Activated CD8-positive, alpha-beta memory T cell treated with anti-CD3 and anti-CD28 coated beads for 1 hour (primary cell): Measurements from ENCODE around the gene GAPDHS.

Source experiments
- DNase-seq, 2 donors: peaks; one replicate each; pipeline ENCODE4 v3.0.0-alpha.2; 2020; ENCODE audit warnings: low read depth in 1 of 2; ENCODE audit errors: extremely low read depth in 1 of 2

Gene GAPDHS

GRCh38 chr19:35534803-35535480 lies 1.7 kb downstream of the GAPDHS start:
- DNase-seq, result no peak

DNA sequence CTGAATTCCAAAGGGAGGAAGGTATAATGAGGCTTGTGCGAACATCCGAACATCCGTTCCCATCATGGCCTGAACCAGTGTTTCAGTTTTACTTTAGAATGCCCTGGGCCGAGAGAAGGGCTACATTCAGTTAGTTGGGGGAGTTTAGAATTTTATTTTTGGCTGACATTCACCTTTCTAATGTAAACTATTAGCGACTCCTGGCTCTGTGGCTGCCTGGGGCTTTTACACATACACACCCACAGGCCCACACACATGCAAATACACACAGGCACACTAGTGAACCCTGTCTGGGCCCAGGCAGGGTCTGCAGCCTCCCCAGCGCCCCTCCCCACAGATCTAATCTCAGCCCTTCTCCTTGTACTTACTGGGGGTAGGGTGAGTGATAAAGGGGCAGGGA lies 6.1 kb downstream of the GAPDHS start:
- no peak for DNase-seq

- no peak for DNase-seq
Measured at GRCh38 chr19:35539850-35540249, 6.6 kb downstream of the GAPDHS start.

GRCh38 chr19:35540356-35540927 lies 7.2 kb downstream of the GAPDHS start:
- DNase-seq, result no peak

DNA sequence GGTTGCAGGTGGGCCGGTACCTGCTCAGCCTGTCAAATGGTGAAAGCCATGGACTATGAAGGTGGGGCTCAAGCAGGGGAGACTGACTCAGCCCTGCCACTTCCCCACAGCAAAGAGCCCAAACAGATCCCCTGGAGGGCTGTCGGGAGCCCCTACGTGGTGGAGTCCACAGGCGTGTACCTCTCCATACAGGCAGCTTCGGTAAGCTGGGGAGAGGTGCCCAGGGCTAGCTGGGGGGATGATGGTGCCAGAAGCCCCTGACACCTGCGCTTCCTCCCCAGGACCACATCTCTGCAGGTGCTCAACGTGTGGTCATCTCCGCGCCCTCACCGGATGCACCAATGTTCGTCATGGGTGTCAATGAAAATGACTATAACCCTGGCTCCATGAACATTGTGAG lies 9.0 kb downstream of the GAPDHS start:
- no peak for DNase-seq

DNA sequence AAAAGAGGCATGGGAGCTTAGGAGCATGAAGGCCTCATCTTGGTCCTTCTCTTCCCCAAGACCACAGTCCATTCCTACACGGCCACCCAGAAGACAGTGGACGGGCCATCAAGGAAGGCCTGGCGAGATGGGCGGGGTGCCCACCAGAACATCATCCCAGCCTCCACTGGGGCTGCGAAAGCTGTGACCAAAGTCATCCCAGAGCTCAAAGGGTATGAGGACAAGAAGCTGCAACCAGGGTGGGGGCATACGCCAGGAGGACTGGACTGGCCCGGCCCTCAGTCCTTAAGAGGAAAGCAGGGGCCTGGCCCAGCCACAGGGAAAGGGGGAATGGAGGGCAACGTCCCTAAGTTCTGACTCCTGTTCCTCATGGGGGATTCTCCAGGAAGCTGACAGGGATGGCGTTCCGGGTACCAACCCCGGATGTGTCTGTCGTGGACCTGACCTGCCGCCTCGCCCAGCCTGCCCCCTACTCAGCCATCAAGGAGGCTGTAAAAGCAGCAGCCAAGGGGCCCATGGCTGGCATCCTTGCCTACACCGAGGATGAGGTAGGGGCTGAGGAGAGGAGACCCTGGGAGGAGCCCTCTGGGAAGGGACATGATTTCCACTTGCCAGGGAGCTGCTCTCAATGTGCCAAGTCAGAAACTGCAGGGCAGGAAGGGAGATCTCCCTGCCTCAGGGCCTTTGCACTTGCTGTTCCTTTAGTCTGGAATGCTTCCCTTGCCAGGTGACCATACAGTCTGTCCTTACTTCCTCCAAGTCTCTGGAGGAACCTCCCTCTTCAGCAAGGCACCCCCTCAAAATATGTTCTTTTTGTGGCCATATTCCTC lies 10.2 kb downstream of the GAPDHS start:
- no peak for DNase-seq

DNA sequence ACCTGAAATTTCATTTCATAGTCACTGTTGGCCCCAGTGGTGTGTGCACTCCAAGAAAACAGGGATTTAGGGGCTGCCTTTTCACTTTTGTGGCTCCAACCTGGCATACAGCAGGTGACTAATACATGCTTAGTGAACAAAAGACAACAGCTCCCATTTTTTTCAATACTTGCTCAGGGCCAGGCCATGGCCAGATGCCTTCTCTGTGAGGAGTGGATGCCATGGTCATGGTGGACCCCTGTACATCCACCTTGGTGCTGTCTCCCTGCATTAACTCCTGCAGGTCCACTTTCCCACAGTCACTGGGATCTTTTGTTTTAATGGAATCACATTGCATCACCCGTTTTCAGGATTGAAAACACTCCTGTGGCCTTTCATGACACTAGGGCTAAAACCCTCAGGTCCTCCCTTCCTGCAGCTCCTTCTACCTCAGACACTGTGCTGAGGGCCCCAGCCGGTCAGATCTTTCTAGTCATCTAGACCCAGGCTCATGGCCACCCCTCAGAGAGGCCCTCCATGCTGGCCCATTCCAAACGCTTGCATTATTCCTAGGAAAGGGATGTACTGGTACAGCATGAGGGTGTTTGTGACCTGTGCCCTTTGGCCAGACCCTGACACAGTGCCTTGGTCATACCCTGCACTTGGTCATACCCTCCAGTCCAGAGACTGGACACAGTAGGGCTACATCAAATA lies 11.0 kb downstream of the GAPDHS start:
- no peak for DNase-seq

DNA sequence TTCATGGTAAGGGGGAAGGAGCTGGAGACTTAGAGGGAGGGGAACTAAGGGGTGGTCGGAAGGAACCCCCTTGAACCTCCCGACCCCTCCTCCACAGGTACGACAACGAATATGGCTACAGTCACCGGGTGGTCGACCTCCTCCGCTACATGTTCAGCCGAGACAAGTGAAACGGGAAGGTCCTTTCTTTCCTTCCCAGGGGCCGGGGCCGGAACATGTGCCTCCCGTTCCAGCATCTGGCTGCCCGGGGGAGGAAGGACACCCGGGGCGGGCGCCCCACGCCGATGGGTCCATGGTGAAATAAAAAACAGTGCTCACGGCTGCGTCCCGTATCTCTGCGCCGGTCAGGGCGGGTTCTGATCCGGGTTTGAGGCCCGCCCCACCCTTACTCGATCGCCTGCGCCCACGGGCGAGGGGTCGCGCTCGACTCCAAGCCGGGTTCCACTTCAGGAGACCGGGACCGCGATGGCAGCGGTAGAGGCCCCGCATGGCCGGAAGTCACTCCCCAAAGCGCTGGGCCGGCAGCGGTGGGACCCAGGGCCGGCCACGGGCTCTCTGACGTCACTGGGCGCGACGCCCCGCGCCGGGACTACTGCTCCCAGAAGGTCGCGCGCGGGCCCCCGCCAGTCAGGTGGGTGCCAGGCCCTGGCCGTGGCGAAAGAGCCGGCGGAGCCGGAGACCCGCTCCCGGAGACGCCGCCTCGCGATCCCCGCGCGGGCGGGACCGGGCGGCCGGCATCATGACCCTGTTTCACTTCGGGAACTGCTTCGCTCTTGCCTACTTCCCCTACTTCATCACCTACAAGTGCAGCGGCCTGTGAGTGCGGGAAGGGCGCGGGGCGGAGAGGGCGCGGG lies 12.0 kb downstream of the GAPDHS start, which contains the start of gene TMEM147:
Gene TMEM147 (plus strand): TSS at position 626 of the 854 bp plus-strand sequence. CDS start 114 bp downstream, at position 740.
- DNase-seq, result peak; percentile 34 to 73

DNA sequence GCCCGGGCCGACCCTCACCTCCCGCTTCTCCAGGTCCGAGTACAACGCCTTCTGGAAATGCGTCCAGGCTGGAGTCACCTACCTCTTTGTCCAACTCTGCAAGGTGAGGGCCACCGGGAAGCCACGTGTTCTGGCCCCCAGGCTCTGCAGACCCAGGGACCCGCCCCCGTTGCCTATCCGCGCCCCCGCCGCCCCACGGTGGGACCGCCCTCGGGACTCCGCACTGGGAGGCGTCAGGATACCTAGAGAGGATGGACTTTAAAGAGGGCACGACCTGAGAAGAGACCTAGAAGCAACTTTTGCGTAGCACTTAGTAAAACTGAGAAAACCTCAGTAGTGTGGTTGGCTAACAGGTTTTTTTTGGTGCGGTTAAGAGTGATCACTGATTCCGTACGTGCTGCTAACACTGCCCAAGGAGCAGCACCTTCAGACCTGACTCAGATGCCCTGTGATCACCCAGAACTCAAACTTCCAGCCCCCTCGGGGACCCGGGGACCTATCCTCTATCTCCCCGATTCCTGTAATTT lies 12.7 kb downstream of the GAPDHS start:
- peak in 1 of 2 donors; percentile 26 for DNase-seq

- no peak for DNase-seq
Measured at GRCh38 chr19:35546532-35546931, 13.3 kb downstream of the GAPDHS start.

DNA sequence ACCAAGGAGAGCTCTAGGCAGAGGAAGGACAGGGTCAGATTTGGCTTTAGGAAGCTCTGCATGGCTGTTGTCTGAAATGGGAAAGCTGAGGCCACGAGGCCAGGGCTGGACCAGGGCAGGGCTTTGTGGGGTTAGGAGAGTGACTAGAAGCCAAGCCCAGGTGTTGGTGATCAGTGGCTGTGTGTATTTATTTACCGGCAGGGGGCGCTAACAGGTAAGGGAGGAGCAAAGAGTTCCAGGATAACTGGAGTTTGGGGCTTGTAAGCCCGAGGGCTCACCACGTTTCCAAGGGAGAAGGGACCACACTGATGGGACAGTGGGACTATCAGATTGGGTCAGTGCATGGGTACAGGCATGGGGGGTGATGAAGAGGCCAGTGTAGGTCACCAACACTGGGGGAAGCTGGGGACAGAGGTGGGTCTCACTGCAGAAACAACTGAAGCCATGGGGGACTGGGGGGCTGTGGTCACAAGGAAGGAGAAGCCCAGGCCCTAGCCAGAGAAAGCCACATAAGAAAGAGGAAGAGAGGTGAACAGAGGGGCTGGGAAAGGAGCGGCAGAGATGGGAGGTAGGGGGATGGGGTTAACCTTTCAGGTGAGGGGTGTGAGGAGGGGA lies 16.0 kb downstream of the GAPDHS start:
- peak; percentile 21 to 26 for DNase-seq

GRCh38 chr19:35549879-35550523 lies 16.7 kb downstream of the GAPDHS start:
- DNase-seq, result no peak

GRCh38 chr19:35551091-35551810 lies 18.0 kb downstream of the GAPDHS start:
- no peak for DNase-seq

DNA sequence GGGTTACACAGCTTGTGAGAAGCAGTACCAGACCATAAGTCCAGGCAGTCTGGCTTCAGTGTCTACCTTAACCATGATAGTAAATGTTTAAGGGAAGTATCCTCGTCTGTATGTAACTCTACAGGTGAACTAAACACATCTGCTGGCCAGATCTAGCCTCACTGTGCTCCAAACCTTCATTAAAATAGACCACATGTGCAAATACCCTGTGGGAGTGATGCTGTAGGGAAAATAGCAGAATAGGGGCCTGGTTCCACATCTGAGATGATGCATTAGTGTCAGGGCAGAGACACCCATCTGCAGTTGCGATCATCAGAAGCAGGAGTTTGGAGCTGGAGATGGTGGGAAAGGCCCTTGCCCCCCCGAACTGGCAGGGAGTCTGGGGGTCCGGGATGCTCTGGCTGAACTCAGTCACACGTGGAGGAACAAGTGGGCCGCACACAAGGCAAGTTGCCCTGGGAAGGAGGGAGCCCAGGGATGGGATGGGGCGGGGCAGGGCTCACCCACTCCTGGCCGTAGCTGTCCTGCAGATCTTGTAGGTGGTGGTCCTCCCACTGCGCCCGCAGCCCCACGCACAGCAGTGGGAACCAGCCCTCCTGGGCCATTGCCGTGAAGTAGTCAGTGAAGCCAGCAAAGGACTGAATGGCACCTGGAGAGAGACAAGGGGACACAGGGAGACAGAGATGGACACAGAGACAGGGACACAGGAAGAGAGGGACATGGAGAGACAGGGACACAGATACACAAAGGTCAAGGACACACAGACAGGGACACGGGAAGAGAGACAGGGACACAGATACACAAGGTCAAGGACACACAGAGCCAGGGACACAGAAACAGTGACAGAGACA lies 19.5 kb downstream of the GAPDHS start:
- no peak for DNase-seq

- no peak for DNase-seq
Measured at GRCh38 chr19:35553385-35554000, 20.2 kb downstream of the GAPDHS start.

GRCh38 chr19:35554076-35554475 lies 20.8 kb downstream of the GAPDHS start:
- DNase-seq, result no peak
